ENCODE data around the gene TRAF3. TPM values are rescaled to one million over a fixed set of nuclear protein-coding genes. Genes with fewer than 3 reads are reported as not detected.
"Not testable (repeated sequence)": the region's sequence is repeated elsewhere in the genome, so short reads cannot be mapped to it uniquely, and the experiment has no call there.

The TRAF3 gene
- total RNA-seq, 6 experiments from 2014 or later, result 19.9 to 28.8 (median 22.6) TPM

- H3K36me3 Mint-ChIP-seq (ENCODE audit: low read depth), result peaks cover 4% of the 10 kb centered on the region; the same call in 1 of the 2 replicates
- peaks cover 6% of the 10 kb centered on the region for H3K4me1 Mint-ChIP-seq (ENCODE audit: low read depth)
- H3K4me3 Mint-ChIP-seq, result no peak overlapping the region
- H3K27me3 Mint-ChIP-seq (ENCODE audit: insufficient read depth), result no peaks in the 10 kb centered on the region; the same call in 1 of the 2 replicates
- TF ChIP-seq, protein P1, sequence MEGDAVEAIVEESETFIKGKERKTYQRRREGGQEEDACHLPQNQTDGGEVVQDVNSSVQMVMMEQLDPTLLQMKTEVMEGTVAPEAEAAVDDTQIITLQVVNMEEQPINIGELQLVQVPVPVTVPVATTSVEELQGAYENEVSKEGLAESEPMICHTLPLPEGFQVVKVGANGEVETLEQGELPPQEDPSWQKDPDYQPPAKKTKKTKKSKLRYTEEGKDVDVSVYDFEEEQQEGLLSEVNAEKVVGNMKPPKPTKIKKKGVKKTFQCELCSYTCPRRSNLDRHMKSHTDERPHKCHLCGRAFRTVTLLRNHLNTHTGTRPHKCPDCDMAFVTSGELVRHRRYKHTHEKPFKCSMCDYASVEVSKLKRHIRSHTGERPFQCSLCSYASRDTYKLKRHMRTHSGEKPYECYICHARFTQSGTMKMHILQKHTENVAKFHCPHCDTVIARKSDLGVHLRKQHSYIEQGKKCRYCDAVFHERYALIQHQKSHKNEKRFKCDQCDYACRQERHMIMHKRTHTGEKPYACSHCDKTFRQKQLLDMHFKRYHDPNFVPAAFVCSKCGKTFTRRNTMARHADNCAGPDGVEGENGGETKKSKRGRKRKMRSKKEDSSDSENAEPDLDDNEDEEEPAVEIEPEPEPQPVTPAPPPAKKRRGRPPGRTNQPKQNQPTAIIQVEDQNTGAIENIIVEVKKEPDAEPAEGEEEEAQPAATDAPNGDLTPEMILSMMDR (IDR thresholded peaks at IDR 0.05), result no peak
- no peaks in the 10 kb centered on the region for H3K9me3 Mint-ChIP-seq
- H3K27ac Mint-ChIP-seq, result no peak overlapping the region
- DNase-seq, result no peak
Observed at GRCh38 chr14:102833991-102834390, 56.7 kb downstream of the TRAF3 start.

DNA sequence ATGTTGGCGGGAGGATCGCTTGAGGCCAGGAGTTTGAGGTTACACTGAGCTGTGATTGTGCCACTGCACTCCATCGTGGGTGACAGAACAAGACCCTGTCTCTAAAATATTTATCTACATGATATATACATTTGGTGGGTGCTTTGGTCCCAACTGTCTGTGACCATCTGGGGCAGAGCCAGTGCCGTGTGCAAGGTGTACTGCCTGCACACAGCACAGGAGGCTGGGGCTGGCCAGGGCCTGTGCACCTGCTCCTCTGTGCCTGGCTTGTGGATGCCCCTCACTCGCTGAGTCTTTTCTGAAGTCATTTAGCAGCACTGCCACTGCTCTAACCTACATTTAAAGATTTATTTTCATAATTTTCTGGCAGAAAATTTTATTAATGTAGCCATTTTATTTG lies 58.7 kb downstream of the TRAF3 start:
- no peak for DNase-seq
- Mint-ChIP-seq H3K4me3 (no peak overlapping the region), H3K27ac (no peak overlapping the region), H3K27me3 (ENCODE audit: insufficient read depth) (no peaks in the 10 kb centered on the region), H3K36me3 (ENCODE audit: low read depth) (peaks cover 4% of the 10 kb centered on the region; the same call in 1 of the 2 replicates), H3K9me3 (no peaks in the 10 kb centered on the region), H3K4me1 (ENCODE audit: low read depth) (peaks cover 6% of the 10 kb centered on the region)
- TF ChIP-seq, protein P1 (IDR thresholded peaks at IDR 0.05), result no peak

DNA sequence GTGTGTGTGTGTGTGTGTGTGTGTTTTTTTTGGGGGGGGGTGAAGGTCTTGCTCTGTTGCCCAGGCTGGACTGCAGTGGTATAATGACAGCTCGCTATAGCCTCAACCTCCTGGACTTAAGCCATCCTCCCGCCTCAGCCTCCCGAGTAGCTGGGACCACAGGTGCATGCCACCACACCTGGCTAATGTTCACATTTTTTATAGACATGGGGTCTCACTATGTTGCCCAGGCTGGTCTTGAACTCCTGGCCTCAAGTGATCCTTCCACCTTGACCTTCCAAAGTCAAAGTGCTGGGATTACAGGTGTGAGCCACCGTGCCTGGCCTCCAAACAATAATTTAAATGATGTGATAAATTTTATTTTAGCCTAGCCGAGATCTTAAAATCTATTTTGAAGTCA lies 59.9 kb downstream of the TRAF3 start:
- H3K36me3 Mint-ChIP-seq (ENCODE audit: low read depth); H3K27me3 Mint-ChIP-seq (ENCODE audit: insufficient read depth); H3K27ac Mint-ChIP-seq; H3K4me1 Mint-ChIP-seq (ENCODE audit: low read depth); H3K4me3 Mint-ChIP-seq; H3K9me3 Mint-ChIP-seq; DNase-seq: not testable (repeated sequence)

GRCh38 chr14:102838501-102838900 lies 61.3 kb downstream of the TRAF3 start:
- H3K27ac Mint-ChIP-seq, result no peak overlapping the region
- peaks cover 6% of the 10 kb centered on the region for H3K4me1 Mint-ChIP-seq (ENCODE audit: low read depth)
- TF ChIP-seq, protein P1 (IDR thresholded peaks at IDR 0.05), result no peak
- H3K27me3 Mint-ChIP-seq (ENCODE audit: insufficient read depth), result peaks cover under 1% of the 10 kb centered on the region; the same call in 1 of the 2 replicates
- no peak for DNase-seq
- no peak overlapping the region for H3K4me3 Mint-ChIP-seq
- no peaks in the 10 kb centered on the region for H3K9me3 Mint-ChIP-seq
- peaks cover 4% of the 10 kb centered on the region; the same call in 1 of the 2 replicates for H3K36me3 Mint-ChIP-seq (ENCODE audit: low read depth)

GRCh38 chr14:102840115-102840514 lies 62.9 kb downstream of the TRAF3 start:
- Mint-ChIP-seq H3K4me3 (no peak overlapping the region), H3K27ac (no peak overlapping the region), H3K9me3 (no peaks in the 10 kb centered on the region), H3K4me1 (ENCODE audit: low read depth) (peaks cover 6% of the 10 kb centered on the region), H3K27me3 (ENCODE audit: insufficient read depth) (peaks cover 2% of the 10 kb centered on the region; the same call in 1 of the 2 replicates), H3K36me3 (ENCODE audit: low read depth) (no peaks in the 10 kb centered on the region)
- TF ChIP-seq, protein P1 (IDR thresholded peaks at IDR 0.05), result no peak
- DNase-seq, result no peak

- no peaks in the 10 kb centered on the region for H3K4me1 Mint-ChIP-seq (ENCODE audit: low read depth)
- H3K4me3 Mint-ChIP-seq, result no peak overlapping the region
- TF ChIP-seq, protein P1 (IDR thresholded peaks at IDR 0.05), result no peak
- H3K36me3 Mint-ChIP-seq (ENCODE audit: low read depth), result no peaks in the 10 kb centered on the region; the same call in 1 of the 2 replicates
- peaks cover 2% of the 10 kb centered on the region; the same call in 1 of the 2 replicates for H3K27me3 Mint-ChIP-seq (ENCODE audit: insufficient read depth)
- H3K9me3 Mint-ChIP-seq, result no peaks in the 10 kb centered on the region
- no peak for DNase-seq
- no peak overlapping the region for H3K27ac Mint-ChIP-seq
Observed at GRCh38 chr14:102840771-102841528, 63.7 kb downstream of the TRAF3 start.
